Stimulated activated CD4-positive, alpha-beta T cell treated with anti-CD3 and anti-CD28 coated beads, Interleukin-15, amount 100 ng/mL, for 24 hours (primary cell): ENCODE data around the gene RYR2.
"Not testable (repeated sequence)": the region's sequence is repeated elsewhere in the genome, so short reads cannot be mapped to it uniquely, and the experiment has no call there.

ENCODE experiments used
- DNase-seq: peaks from one replicate; pipeline ENCODE4 v3.0.0-alpha.2; 2020

The RYR2 gene

GRCh38 chr1:237583756-237584155, 541.8 kb downstream of the RYR2 start:
- no peak for DNase-seq

DNA sequence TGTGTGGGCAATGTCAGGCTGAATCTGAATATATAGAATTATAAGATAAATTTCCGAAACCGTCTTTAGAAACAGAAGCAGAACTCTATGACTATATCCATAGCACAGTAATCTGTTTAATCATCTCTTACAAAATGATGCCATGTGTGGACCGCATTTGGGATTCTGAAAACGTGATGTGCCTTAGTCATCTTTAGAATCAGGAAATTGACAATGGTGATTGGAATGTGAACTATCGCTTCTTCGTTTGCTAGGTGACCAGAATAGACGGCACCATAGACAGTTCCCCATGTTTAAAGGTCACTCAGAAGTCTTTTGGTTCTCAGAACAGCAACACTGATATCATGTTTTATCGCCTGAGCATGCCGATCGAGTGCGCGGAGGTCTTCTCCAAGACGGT, 548.4 kb downstream of the RYR2 start:
- no peak for DNase-seq

GRCh38 chr1:237591353-237591752, 549.4 kb downstream of the RYR2 start:
- no peak for DNase-seq

- not testable (repeated sequence) for DNase-seq
These were observed 561.1 kb downstream of the RYR2 start for GRCh38 chr1:237603036-237603568.

- no peak for DNase-seq
These were observed 566.4 kb downstream of the RYR2 start for GRCh38 chr1:237608433-237608832.

- DNase-seq: no peak
These were observed 568.2 kb downstream of the RYR2 start for GRCh38 chr1:237610157-237610556.

GRCh38 chr1:237613984-237614383, 572.0 kb downstream of the RYR2 start:
- no peak for DNase-seq

- DNase-seq: no peak
These were observed 577.6 kb downstream of the RYR2 start for GRCh38 chr1:237619553-237619952.

DNA sequence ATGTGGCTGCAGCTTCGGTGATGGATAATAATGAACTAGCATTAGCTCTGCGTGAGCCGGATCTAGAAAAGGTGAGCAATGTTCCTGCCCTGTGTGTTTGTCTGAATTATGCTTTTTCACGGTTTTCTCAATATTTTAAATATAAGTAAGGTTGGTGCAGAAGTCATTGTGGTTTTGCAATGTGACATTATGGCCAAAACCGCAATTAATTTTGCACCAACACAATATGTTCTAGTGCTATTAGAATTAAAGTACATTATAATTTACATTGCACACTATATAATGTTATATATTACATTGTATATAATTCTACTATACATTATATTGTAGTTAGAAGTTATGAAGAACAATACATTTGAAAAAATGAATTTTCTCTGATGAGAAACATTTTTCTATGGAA, 592.9 kb downstream of the RYR2 start:
- DNase-seq: no peak

DNA sequence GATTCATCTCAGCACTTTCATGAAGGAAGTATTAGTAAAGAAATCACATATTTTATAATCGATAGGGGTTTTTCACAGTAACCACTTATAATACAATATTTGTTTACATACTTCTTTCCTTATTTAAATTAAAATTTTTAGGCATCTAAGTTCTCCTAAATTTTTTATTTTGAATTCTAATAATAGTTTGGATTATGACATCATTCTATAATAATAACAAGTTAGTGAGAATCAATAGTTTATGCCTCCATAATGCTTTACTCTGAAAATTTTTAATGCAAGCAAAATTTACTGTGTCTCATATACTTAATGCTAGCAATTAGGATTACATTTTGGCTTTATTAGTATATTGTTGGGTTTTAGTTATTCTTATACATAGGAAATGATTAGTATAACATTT, 596.6 kb downstream of the RYR2 start:
- no peak for DNase-seq

DNA sequence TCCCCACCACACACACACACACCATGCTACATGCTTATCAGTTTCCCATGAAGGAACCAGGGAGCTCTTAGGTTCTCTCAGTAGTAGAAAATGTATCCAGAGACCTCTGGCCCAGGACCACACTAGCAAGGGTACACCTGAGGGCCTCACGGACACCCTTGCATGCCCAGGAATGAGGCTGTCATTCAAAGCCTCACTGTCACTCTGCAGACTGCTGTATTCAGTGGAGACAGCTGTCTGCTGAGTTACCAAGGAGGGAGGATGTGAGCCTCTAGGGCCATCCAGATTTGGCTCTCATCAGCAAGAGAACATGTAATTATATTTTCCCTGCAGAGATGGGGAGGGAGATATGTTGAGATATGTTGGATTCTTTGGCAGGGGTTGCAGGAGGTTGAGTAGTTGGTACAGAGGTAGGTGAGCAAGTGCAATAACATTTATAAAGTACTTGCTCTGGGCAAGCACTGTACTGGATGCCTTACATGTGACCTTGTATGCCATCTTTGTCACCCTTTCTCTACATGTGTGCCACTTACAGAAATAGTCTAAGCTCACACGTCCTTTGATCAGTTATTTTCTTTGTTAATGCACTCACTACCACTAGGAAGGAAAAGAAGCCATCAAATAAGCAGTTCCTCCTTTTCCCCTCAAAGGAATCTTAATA, 598.2 kb downstream of the RYR2 start:
- DNase-seq: no peak

GRCh38 chr1:237640966-237641365, 599.0 kb downstream of the RYR2 start:
- DNase-seq: no peak

DNA sequence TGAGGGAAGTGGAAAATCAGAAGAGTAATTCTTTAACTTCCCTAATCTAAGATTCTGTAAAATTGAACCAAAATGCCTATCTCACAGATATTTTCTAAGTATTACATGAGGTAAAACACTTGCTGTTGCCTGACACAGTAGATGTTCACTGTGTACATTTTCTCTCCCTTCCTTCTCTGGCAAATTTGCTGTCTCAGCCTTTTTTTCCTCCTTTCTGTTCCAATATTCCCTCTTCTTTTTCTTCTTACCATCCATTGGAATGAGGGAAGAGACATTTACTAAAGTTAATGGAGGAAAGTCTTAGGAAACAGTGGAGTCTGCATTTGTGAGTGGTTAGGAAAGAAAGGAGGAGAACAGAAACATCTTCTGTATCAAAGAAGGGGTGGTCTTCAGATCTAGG, 608.8 kb downstream of the RYR2 start:
- no peak for DNase-seq

DNA sequence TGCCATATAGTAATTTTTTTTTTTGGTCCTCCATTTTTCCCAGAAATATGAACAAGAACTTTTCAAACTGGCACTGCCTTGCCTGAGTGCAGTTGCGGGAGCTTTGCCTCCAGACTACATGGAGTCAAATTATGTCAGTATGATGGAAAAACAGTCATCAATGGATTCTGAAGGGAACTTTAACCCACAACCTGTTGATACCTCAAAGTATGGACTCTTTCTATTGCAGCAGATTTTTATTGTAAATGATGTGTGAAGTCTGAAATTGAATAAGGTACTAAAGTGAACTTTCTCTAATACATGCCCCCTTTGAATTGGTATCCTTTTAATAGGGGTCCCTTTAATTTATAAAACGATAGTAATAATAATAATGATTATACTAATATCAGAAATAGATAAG, 613.8 kb downstream of the RYR2 start:
- DNase-seq: no peak

DNA sequence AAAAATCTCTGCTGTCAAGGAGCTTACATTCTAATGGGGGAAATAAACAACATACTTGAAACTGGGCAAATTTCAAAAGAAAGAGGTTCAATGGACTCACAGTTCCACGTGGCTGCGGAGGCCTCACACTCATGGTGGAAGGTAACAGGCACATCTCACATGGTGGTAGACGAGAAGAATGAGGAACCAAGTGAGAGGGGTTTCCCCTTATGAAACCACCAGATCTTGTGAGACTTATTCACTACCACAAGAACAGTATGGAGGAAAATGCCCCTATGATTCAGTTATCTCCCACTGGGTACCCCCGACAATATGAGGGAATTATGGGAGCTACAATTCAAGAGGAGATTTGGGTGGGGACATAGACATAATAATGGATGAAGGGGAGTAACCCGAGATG, 622.4 kb downstream of the RYR2 start:
- no peak for DNase-seq

- DNase-seq: no peak
These were observed 628.3 kb downstream of the RYR2 start for GRCh38 chr1:237670302-237670701.

DNA sequence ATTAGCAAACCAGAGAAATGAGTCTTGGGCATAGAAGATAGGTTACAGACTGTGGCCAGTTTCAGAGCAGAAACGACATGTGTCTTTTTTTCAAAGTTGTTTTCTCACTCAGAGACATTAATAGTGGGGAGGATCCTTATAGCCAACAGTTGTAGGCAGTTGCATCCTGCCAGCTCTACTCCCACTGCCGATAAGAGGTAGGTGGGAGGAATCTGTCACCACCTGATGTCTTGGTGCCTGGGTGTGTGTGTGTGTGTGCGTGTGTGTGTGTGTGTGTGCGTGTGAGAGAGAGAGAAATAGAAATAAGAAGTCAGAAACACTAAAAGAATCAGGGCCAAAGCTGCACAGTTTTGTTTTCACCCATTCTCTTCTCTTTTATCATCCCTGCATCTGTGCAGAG, 629.3 kb downstream of the RYR2 start:
- DNase-seq: no peak

DNA sequence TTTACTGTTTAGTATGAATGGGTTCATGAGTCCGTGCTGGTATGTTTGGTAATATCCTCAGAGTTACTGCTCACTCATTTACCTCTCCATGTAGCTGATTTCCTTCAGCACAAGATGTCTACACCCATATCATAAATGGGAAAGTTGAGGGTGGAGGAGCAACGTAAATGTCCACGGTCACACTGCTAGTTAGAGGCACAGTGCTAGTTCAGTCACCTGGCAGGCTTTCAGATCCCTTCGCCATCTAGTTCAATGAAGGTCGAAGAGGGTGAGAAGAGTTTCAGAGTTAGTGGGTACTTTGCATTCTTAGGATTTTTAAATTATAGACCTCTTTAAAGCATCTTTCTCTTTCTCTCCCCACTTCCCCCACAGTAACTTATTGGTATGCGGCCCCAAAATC, 630.0 kb downstream of the RYR2 start:
- DNase-seq: no peak

GRCh38 chr1:237672748-237673147, 630.8 kb downstream of the RYR2 start:
- no peak for DNase-seq

- no peak for DNase-seq
These were observed 631.6 kb downstream of the RYR2 start for GRCh38 chr1:237673631-237674030.

- DNase-seq: no peak
These were observed 636.0 kb downstream of the RYR2 start for GRCh38 chr1:237677979-237678378.

DNA sequence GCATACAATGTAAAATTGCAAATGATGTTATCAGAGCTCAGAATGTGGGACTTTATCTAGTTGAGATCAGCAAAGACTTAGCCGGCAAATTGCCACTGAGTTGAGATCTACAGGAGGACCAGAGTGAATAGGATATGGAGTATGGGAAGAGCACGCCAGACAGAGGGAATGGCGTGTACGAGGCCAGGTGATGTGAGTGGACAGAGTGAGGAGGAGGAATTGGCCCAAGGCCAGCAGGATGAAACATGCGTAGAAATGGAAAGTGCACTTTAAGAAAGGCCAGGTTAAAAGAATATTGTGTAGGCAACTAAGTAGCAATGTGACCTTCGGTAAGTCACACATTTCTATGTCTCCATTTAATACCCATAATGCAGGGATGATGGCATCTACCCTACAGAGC, 637.7 kb downstream of the RYR2 start:
- no peak for DNase-seq

GRCh38 chr1:237681210-237681609, 639.2 kb downstream of the RYR2 start:
- DNase-seq: no peak

DNA sequence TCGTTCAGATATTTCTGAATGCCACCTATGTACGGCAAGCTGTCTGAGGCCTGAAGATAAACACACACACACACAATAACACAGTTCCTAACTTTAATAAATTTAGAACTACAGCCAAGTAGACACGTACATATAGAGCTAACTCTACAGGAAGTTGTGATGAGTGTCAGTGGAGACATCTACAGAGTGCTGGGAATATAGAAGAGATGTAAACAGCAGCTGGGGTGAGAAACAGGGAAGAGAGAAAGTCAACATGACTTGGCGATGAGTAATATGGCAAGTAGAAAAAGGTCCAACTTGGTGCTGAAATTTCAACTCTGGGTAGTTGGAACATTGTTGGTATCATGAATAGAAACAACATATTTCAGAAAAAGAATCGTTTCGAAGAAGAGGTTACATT, 642.3 kb downstream of the RYR2 start:
- no peak for DNase-seq

- DNase-seq: no peak
These were observed 643.6 kb downstream of the RYR2 start for GRCh38 chr1:237685551-237685950.
